ENCODE results near the gene NUDT13.

NUDT13 gene

GRCh38 chr10:73110345-73110849 is at the start of gene NUDT13:
TSS of gene NUDT13 (plus strand) at chr10:73110455. CDS start at chr10:73114366, 3,911 bp downstream.
- peak; percentile 63 for DNase-seq

GRCh38 chr10:73060738-73061635 is 49.3 kb upstream of the NUDT13 start:
- no peak for DNase-seq

GRCh38 chr10:73061743-73062142 is 48.5 kb upstream of the NUDT13 start:
- DNase-seq: no peak

GRCh38 chr10:73065441-73065840 is 44.8 kb upstream of the NUDT13 start:
- no peak for DNase-seq

GRCh38 chr10:73073627-73074026 is 36.6 kb upstream of the NUDT13 start:
- DNase-seq: no peak

GRCh38 chr10:73075829-73076228 is 34.4 kb upstream of the NUDT13 start:
- no peak for DNase-seq

GRCh38 chr10:73076360-73077183 is 33.7 kb upstream of the NUDT13 start:
- DNase-seq: no peak

- no peak for DNase-seq
These were observed 30.3 kb upstream of the NUDT13 start for GRCh38 chr10:73079779-73080541.

GRCh38 chr10:73083221-73083620 is 27.0 kb upstream of the NUDT13 start:
- no peak for DNase-seq

- DNase-seq: no peak
These were observed 26.0 kb upstream of the NUDT13 start for GRCh38 chr10:73084209-73084608.

- no peak for DNase-seq
These were observed 23.4 kb upstream of the NUDT13 start for GRCh38 chr10:73086816-73087215.

- DNase-seq: no peak
These were observed 22.0 kb upstream of the NUDT13 start for GRCh38 chr10:73088304-73088703.

GRCh38 chr10:73092830-73093229 is 17.4 kb upstream of the NUDT13 start:
- no peak for DNase-seq

- no peak for DNase-seq
These were observed 16.1 kb upstream of the NUDT13 start for GRCh38 chr10:73093922-73094850.

GRCh38 chr10:73094986-73095480 is 15.2 kb upstream of the NUDT13 start:
- no peak for DNase-seq

- DNase-seq: no peak
These were observed 14.7 kb upstream of the NUDT13 start for GRCh38 chr10:73095481-73096021.

- no peak for DNase-seq
These were observed 14.2 kb upstream of the NUDT13 start for GRCh38 chr10:73096041-73096448.

GRCh38 chr10:73096449-73097304 is 13.6 kb upstream of the NUDT13 start, which contains the start of gene P4HA1:
TSS of gene P4HA1 (minus strand) at chr10:73096866. CDS start at chr10:73074883, 21,983 bp downstream.
- peak; percentile 66 for DNase-seq

GRCh38 chr10:73097305-73097670 is 13.0 kb upstream of the NUDT13 start:
- no peak for DNase-seq

- DNase-seq: no peak
These were observed 11.1 kb upstream of the NUDT13 start for GRCh38 chr10:73099141-73099540.

All from SIG-M5 (cell line).